Measurements from ENCODE around the gene AMDHD1.
"Not testable (repeated sequence)": the region's sequence is repeated elsewhere in the genome, so short reads cannot be mapped to it uniquely, and the experiment has no call there.

Gene AMDHD1

DNA sequence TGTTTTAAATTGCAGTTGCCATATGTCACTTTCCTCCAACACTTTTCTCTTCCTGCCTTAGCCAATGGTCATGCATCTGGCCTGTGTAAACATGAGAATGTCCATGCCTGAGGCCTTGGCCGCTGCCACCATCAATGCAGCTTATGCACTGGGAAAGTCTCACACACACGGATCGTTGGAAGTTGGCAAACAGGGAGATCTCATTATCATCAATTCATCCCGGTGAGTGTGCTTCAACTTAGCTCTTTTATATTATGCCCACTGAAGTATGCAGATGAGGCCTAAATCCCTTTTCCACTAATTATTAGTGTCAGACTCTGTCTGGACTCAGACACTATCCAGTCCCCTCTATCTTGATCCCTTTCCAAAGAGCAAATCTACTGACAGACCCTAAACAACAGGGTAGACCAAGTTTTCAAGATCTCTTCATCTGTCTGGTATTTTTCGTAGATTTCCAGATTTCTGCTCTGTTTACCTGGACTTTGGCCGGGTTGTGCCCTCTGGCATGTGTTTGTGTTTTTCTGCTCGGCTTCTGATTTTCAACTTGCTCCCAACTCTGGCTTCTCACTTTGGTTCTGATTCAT lies 23.2 kb downstream of the AMDHD1 start:
- DNase-seq (ENCODE audit: low read depth) = no peak

DNA sequence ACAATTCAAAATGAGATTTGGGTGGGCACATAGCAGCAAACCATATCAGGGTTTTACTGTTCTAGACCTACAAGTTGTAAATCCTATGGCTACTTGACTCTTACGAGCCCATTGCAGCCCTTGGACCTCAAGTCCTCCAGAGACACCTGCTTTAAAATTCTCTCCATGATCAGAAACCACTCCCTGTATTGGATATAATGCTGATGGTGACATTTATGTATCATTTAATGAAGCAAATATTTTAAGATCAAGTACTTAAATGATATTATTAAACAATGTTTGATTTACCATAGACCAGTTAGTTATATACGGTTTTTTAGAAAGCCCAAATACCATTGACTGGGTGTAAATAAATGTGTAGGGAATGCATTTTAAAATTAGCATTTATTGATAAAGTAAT lies 24.2 kb downstream of the AMDHD1 start:
- no peak for DNase-seq (ENCODE audit: low read depth)

DNA sequence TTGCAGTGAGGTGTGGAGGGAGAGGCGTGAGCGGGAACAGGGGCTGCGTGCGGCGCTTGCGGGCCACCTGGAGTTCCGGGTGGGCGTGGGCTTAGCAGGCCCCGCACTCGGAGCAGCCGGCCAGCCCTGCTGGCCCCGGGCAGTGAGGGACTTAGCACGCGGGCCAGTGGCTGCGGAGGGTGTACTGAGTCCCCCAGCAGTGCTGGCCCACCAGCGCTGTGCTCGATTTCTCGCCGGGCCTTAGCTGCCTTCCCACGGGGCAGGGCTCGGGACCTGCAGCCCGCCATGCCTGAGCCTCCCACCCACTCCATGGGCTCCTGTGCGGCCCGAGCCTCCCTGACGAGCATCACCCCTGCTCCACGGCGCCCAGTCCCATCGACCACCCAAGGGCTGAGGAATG lies 26.0 kb downstream of the AMDHD1 start:
- not testable (repeated sequence) for DNase-seq (ENCODE audit: low read depth)

DNA sequence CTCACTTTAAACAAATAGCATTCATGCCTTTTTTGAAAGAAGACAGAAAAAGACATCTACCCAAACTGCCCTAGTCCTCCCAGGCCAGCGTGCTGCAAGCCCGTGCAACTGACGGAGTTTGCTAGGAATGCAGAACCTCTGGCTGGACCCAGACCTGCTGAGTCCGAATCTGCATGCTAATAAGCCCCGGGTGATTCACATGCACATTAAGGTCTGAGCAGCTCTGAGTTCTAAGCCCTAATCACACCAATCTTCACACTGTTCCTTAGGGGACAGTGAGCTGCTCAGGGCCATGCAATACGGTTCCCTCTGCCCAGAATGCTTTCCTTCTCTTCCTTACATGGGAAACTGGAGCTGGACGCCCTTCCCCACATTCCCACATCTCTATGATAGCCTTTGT lies 27.8 kb downstream of the AMDHD1 start:
- no peak for DNase-seq (ENCODE audit: low read depth)

DNA sequence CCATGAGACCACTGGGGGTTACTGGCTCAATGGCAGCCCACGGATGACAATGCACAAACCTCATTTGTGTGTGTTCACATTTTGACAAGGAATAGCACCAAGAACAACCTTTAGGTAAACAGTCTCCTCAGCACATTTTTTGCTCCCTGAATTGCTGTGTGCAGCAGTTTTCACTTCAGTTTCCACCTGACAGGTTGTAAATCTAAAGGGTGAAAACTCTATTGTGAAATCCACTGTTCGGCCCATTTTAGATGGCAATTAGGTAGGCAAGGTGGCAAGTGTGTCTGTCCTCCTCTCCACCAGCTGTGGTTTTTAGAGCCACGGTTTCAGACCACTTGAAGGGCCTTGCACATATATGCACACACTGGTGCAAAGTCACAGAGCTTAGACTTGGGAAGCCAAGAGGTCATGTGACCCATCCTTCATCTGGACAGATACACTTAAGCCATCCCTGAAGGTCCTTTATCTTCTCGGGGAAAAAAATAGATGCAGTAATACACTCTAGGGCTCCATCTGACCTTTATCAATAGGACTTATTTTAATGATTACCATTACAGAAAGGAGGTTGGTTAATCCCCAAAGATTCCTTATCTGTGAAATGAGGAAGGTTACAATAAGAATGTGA lies 29.8 kb downstream of the AMDHD1 start:
- DNase-seq (ENCODE audit: low read depth) = no peak

DNA sequence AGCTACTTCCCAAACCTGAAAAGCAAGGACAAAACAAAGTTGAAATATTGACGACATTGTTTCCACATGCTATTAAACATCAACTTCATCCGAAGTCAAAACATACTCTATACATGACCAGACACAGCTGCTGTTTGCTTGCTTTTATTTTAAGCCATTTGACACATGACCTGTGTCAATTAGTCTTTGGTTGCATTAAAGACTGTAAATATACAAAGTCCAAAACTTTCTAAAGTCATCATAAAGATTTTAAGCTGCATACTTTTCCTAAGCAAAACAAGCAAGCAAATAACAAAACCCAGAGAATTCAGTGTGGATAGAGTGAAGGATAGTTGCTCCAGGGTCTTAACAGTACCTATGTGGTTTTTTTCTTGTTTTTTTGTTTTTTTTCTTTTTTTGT lies 31.2 kb downstream of the AMDHD1 start:
- no peak for DNase-seq (ENCODE audit: low read depth)

DNA sequence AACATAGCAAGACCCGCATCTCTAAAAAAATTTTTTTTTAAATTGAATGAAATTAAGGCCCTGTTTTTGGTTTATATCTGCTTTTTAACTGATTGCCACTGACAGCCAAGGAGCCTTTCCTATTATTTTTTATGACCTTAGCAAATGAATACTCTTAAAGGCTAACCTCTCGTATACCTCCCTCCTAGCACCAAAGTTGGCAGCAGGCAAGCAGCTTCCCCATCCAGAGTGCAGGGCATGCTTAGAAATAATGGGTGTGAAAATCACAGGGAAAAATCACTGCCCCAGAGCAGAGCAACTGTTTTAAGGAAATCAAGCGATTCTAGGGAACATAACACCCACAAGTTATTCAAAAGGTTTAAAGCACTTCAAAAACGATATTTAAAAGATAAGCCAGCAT lies 32.4 kb downstream of the AMDHD1 start:
- no peak for DNase-seq (ENCODE audit: low read depth)

DNA sequence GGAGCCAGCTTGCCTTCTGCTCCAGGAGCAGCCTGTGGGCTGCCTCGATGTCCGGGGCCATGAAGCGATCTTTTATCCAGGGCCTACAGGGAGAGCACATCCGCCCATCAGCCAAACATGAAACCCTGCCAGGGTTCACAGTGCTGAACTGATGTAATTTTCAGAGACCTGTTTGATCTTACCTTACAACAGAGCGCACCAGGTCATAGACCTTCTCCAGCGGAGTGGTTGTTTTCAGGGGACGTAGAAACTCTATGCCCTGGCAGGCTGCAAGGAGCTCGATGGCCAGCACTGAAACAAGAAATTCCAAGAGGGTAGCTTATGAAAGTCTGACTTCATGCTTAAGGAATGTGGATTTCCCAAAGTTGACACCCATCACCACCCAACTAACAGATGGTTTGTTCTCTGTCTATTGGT lies 33.3 kb downstream of the AMDHD1 start:
- DNase-seq (ENCODE audit: low read depth) = no peak

DNA sequence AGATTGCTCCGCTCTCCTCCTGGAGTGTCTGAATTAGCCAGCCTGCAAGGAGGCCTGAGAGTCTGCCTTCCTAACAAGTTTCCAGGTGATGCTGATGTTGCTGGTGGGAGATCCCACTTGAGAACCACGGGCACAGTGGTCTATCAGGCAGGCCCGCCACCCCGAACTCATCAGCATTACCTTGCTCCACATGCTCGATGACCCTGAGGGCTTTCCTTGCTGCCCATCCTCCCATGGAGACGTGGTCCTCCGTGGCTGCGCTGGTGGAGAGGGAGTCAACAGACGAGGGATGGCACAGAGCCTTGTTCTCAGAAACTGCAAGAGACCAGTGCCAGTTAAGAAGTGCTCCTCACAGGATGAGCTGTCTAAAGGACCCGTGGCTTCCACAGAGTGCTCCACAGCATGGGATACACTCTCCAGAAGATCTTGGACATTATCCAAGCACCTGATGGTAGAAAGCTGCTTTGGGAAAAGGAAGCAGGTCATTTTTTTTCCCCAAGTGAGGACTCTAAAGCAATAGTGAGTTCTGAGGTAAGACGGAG lies 34.7 kb downstream of the AMDHD1 start:
- no peak for DNase-seq (ENCODE audit: low read depth)

DNA sequence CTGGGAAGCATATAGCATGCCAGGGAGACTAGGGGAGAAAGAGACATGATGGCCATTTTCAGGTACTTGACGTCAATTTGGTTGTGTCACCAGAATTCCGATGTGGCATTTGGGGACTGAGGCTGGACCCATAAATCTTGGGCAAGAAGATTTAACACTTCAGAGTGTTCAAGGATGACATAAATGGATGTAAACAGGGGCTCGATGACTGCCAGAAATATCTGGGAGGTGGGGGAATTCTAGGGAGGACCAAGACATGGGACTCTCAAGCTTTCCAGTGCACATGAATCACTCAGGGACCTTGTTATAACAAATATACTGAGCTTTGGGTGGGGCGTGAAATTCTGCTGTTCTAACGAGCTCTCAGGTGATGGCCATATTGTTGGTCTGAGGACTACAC lies 35.2 kb downstream of the AMDHD1 start:
- no peak for DNase-seq (ENCODE audit: low read depth)

DNA sequence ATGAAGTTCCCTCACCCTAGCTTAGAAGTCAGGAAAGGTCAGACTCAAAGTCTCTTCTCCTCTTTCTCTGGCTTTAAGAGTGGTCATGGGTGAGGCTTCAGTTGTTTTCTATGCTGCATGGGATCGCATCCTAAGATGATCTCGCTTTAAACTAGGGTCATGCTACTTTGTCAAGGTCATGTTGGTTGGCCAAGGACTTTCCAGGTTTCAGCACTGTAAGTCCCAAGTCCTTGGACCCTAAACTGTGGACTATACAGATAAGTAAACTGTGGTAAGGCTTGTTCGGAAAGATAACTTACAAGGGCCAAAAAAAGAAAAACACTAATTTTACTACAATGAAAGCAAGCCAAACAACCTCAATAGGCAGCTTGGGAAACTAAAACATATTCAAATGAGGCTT lies 35.6 kb downstream of the AMDHD1 start:
- no peak for DNase-seq (ENCODE audit: low read depth)

DNA sequence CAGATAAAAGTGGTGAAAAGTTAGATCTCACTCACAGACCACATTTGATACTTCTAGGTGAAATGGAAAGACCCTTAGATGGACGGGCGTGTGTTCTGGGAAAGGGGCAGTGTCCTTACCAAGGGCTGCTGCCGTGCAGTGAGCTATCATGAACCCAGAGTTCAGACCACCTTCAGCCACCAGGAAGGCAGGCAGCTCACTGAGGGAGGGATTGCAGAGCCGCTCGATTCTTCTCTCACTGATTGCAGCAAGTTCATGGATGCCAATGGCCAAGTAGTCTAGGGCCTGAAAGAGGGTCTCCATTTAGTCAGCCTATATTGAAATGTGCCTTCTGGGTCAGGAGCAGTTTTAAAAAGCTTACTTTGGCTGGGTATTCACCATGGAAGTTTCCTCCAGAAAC lies 37.3 kb downstream of the AMDHD1 start:
- no peak for DNase-seq (ENCODE audit: low read depth)

DNA sequence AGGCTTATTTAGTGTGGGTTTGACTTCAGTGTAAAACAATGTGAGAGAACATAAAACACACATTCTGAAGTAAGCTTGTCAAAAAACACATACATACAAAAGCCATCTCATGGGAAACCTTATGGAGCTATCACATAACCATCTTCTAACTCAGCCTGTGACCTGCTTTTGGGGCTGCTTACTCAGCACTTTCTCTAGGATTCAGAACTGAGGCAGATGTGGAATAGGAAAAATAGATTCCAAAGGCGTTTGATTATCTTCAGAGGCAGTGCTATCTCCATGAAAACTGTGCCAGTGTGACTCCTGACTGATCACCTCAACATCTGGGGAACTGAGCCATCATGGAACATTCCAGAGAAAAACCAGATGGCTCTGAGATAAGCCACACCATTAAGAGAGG lies 39.5 kb downstream of the AMDHD1 start:
- DNase-seq (ENCODE audit: low read depth) = no peak

DNA sequence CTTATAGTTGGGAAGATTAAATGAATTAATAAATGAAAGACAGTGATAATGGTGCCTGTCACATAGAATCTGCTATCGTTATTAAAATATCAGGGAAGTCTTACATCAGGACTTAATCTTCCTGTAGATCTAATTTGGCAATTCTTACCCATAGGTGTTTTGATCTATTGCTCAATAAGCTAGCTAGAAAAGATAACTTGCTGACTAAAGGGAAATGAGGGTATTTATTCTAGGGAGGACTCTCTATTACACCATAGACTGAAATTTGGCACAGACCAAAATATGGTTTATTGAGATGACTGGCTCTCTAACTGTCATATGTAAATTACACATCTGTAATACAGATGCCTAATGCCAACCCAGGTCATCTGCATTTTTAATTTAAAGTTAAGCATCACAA lies 41.6 kb downstream of the AMDHD1 start:
- no peak for DNase-seq (ENCODE audit: low read depth)

DNA sequence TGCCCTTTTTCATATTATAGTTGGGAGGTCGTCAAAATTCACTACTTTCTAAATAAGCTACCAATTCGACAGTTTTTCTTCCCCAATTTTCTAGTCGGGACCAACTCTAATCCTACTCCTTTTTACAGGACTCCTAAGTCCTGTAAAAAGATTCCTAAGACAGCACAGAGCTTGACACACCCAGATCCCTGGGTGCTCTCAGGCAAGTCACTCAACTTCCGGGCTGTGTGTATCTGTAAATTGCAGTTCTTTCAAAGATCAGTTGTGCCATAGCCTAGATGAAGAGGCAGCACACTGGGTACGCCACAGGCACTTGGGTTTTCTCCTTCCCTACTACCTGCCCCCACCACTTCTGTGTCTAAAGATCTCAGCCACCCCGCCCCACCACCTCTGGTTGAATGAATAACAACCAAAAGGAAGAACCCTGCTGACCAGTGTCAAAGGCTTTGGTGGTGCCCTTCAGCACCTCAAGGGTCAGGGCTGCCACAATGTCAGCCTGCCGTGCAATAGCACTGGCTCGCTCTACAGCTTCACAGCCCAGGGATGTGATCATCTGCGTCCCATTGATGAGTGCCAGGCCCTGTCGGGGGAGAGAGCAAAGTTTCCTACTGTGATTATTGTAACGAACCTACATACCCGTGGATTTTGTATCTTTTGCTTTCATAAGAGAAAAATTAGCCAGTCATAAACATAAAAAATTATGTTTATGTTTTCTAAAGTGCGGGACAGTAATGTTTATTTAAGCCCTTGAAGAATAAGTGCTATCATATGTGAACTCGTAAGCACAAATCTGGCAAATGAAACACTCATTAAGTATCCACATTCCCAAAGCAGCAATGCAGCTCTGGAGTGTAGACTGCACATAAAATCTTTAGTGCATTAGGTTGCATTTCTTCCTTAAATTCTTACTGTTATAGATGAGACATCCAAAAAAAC lies 43.8 kb downstream of the AMDHD1 start:
- no peak for DNase-seq (ENCODE audit: low read depth)

DNA sequence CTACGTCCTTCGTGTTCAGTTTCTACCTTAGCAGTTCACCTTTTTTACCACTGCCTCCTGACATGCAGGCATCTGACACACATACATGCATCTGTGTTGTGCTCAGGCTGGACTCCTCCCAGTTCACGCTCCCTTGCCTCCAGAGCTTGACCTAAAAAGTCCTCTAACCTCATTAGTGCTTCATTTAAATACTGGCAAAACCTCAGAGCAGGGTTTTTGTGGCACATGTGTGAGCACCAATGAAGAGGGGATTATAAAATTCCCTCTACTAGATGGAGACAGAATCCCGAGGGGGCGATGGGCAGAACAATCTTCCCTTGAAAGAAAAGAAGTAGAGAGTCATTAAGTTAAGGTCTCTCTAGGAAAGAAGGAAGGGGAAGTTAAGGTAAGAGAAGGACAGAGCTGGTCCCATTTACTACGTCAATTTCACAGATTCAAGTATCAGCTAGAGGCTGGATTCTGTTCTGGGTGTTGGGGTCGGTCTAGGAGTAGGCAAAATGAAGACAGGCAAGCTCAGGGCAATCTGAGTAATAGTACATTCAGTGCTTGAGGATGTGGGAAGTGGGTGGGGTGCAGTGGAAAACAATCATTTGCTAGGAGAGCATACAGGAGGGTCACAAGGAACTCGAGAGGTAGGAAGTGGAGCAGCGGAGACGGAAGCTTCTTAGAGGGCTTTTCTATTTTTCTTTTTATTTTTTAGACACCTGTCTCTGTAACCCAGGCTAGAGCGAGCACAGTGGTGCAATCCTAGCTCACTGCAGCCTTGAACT lies 45.6 kb downstream of the AMDHD1 start:
- DNase-seq (ENCODE audit: low read depth) = no peak

DNA sequence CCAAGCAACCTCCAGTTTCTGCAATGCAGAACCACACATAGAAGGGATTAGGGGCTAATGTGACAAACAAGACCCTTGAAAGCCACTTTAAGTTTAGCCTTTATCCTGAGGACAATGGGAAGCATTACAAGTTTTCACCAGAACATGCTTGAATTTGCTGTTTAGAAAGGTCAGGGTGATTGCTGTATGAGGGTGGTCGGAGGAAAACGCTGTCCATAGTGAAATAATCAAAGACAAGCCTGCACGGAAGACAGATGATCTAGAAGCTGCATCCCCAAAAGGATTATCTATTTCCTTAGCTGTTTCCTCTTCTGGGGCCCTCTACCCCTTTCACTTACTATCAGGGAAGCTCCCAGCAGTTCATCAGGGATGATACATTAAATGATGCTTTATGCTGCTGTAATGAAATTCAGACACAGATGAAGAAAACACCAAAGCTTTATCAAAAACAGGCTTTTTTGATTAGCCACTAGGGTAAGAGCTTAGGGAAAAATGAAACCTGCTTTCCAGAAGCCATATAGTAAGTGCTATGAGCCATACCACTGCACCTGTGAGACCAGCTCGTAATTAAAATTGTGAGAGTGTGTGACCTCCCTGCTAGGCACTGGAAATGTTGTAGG lies 46.5 kb downstream of the AMDHD1 start:
- DNase-seq (ENCODE audit: low read depth) = no peak

DNA sequence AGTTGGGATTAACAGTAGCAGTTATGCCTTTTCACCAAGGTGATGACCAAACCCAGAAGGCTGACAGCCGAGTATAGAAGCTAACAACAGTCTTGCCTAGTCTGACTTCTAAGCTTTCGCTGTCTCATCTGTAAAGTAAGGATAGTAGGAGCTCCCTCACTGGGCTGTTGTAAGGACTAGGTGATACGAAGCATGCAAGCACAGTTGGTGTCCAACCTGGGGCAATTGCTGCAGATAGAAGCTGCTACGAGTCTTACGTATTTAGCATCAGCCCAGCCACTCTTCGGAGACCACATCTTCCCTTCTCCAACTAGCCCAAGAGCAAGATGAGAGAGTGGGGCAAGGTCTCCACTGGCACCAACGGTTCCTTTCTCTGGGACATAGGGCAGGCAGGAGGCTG lies 47.0 kb downstream of the AMDHD1 start:
- no peak for DNase-seq (ENCODE audit: low read depth)

DNA sequence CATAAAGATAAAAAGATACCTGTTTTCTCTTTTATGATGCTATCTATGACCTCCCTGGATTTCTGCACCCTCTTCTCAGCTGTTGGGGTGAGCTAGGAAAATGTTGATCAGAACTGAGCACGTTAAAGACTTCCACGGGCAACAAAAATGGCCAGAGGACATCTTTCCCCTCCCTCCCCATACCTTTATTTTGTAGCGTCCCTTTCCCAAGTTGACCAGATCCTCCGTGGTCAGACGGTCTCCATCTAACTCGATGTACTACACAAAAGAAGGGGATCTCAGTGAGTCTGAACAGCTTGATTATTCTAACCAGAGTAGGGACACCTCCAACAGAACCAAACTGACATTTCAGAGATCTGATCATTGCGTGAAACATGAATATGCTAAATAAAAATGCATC lies 50.8 kb downstream of the AMDHD1 start:
- DNase-seq (ENCODE audit: low read depth) = no peak

DNA sequence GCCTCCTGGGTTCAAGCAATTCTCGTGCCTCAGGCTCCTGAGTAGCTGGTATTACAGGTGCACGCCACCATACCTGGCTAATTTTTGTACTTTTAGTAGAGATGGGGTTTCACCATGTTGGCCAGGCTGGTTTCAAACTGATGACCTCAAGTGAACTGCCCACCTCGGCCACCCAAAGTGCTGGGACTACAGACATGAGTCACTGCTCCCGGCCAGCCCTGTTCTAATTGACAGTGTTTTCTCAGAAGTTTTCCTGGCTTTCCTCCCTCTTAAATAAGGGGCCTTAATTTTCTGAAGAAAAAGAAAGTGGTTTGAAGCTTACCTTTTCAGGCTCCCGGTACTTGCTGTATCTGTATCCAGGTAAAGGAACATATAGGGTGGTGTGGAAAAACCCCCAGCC lies 51.3 kb downstream of the AMDHD1 start:
- no peak for DNase-seq (ENCODE audit: low read depth)

DNA sequence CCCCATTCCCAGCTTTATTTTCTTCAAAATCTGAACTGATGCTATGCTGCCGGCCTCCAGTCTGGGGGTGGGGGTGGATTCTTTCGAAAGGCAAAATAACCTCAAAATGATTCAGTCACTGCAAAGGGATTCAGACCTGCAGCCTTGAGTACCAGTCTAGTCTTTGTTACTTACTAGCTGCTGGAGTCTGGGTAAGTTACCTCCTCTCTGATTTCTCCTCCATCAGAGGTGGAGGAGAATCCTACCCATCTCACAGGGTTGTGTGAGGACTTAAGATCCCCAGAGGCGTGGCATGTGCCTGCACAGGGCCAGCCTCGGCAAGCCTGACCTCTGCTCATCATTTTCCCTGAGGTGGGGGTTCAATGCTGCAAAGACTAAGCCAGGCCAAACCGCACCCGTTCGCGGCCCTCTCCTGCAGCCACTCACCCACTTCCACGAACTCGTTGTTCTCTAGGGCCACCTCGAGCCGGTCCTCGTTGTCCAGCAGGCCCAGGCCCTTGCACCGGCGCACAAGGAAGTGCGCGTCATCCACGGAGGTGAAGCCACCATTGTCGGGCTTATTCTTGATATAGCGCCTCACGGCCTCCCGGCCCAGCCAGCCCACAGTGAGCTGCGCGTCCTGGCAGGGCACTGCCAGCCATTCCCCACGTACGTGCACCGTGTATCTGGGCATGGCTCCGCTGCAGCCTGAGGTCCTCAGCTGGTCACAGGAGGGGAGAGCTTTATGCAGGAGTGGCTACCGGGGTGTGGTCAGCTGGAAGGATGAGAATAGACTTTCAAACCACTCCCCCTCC lies 52.3 kb downstream of the AMDHD1 start:
- no peak for DNase-seq (ENCODE audit: low read depth)
